LNCaP clone FGC (cell line): ENCODE data around the gene CEP135.
"Not testable (repeated sequence)": the region's sequence is repeated elsewhere in the genome, so short reads cannot be mapped to it uniquely, and the experiment has no call there.

Experiments
- DNase-seq: peaks from one replicate; pipeline ENCODE4 v3.0.0-alpha.2; 2011; ENCODE audit warnings: low read depth
- H3K4me3 ChIP-seq: 2 replicates; pipeline ENCODE4 v1.5.1; 2011; ENCODE audit warnings: mild to moderate bottlenecking, low read depth, low read length, control low read depth
- TF ChIP-seq, protein P1 (sequence below): IDR thresholded peaks from 2 replicates; pipeline ENCODE4 v1.5.1; 2012; ENCODE audit warnings: mild to moderate bottlenecking; ENCODE audit not compliant: control insufficient read depth, insufficient read depth; ENCODE audit errors: extremely low read depth

The CEP135 gene

DNA sequence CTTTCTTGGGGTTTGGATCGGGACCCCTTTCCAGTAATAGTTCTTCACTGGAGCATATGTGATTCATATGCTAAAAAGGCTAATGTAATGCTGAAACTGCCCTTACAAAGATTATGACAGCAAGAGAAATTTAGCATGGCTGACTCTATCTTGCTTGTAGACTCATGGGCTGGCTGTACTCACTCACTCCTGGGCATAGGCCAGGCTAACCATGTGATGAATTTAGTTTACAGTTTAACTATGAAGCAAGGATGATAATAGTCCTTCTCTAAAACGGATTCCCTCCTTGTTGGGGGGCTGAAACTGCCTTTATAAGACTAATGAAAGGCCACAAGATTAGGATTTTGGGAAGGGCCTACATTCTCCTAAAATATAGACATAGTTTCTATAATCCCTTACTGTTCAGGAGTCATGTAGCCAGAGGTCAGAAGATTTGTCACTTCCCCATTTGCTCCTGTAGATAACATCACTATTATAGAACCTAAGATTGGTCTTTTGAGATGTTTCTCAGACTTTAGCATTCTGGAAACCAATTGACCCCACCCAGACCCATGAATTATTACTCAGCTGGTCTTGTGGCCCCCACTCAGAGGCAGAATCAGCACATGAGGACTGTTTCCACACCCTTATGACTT lies 20.8 kb upstream of the CEP135 start:
- DNase-seq: no peak
- TF ChIP-seq, protein P1, sequence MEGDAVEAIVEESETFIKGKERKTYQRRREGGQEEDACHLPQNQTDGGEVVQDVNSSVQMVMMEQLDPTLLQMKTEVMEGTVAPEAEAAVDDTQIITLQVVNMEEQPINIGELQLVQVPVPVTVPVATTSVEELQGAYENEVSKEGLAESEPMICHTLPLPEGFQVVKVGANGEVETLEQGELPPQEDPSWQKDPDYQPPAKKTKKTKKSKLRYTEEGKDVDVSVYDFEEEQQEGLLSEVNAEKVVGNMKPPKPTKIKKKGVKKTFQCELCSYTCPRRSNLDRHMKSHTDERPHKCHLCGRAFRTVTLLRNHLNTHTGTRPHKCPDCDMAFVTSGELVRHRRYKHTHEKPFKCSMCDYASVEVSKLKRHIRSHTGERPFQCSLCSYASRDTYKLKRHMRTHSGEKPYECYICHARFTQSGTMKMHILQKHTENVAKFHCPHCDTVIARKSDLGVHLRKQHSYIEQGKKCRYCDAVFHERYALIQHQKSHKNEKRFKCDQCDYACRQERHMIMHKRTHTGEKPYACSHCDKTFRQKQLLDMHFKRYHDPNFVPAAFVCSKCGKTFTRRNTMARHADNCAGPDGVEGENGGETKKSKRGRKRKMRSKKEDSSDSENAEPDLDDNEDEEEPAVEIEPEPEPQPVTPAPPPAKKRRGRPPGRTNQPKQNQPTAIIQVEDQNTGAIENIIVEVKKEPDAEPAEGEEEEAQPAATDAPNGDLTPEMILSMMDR: no peak
- no peak overlapping the region for H3K4me3 ChIP-seq

DNA sequence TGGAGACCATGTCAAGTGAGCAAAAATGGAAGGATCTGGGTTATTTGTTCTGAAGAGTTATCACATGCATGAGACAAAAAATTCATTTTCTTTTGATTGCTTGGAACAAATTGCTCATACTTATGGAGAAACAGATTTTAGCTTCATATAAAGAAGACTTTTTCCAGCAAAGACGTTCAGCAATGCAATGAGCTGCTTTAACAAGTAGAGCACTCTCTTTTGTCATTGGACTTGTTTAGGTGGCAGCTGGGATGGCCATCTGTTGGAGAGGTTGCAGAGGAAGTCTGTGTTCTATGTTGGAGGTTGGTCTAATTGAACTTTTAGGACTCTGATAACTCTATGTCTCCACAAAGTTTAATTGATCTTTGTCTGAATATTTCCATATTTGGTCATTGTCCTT lies 19.9 kb upstream of the CEP135 start:
- no peak overlapping the region for H3K4me3 ChIP-seq
- TF ChIP-seq, protein P1: no peak
- no peak for DNase-seq

DNA sequence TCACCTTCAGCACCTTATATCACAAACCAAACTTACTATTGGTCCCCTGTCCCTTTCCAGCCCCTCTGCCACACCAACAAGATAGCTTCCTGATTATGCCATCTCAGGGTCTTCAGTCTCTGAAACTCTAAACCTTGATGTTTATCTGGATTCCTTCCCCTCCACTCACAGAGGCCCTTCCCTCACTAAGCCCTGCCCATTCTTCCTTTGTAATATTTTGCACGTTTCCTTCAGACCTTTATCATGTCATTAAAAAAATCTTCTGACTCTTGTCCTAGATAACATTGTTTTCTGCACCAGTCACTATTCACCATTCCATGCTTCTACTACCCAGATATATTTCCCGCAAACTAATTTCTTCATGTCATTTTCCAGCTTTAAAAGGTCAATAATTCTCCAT lies 17.7 kb upstream of the CEP135 start:
- DNase-seq: no peak
- TF ChIP-seq, protein P1: no peak
- no peak overlapping the region for H3K4me3 ChIP-seq

DNA sequence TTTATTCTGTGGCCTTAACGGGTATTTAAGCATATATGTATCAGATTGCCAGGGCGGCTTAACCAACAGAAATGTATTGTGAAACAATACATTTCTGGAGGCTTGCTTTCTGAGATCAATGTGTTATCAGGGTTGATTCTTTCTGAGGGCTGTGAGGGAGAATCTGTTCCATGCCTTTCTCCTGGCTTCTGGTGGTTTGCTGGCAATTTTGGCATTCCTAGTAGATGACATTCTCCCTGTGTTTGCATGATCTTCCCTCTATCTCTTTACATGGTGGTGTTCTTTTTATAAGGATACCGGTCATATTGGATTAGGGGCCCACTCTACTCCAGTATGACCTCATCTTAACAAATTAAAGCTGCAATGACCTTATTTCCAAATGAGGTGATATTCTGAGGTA lies 16.9 kb upstream of the CEP135 start:
- no peak overlapping the region for H3K4me3 ChIP-seq
- TF ChIP-seq, protein P1: no peak
- no peak for DNase-seq

DNA sequence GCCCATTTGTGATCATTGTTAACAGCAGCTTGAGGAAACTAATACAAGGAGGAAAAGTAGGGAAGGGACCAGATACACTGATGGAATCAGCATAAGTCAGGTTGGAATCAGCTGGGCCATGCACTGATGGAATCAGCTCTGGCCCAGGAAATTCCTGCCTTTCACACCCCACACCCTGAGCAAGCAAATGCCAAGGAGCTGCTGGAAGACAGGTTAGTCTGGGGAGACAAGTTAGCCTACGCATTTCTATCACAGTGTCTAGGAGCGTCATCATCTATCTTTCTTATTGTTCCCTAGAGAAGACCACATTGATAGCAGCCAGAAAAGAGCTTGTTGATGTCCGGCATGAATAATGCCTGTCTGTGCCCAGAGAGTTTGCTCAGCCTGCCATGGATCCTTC lies 16.2 kb upstream of the CEP135 start:
- no peak overlapping the region for H3K4me3 ChIP-seq
- TF ChIP-seq, protein P1: no peak
- DNase-seq: no peak

DNA sequence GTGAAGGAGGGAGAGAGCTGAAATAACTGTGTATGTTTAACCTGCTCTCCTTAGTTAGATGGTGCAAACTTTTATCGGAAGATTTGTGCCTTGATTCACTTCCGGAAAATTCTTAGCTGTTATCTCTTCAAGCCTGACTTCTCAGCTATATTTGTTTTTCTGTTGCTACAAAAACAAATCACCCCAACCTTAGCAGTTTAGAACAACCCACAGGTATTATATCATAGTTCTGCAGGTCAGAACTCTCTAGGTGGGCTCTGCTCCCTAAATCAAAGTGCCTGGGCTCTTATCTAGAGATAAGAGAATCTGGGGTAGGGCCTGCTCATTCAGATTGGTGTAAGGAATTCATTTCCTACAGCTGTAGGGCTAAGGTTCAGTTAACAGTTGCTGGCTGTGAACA lies 15.1 kb upstream of the CEP135 start:
- no peak overlapping the region for H3K4me3 ChIP-seq
- DNase-seq: no peak
- TF ChIP-seq, protein P1: no peak

DNA sequence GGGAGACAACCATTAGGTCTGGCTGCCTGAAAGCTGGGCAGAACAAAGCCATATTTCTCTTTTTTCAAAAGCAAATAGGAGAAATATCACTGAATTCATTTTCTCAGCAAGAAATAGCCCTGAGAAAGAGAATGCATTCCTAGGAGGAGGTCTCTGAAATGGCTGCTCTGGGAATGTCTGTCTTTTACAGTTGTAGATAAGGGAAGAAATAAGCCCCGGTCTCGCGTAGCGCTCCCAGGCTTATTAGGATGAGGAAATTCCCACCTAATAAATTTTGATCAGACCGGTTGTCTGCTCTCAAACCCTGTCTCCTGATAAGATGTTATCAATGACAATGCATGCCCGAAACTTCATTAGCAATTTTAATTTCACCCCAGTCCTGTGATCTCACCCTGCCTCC lies 12.8 kb upstream of the CEP135 start:
- H3K4me3 ChIP-seq, DNase-seq: not testable (repeated sequence)
